Heart left ventricle (tissue), 16 donors: ENCODE data around the gene ARPC5. TPM values are rescaled to one million over a fixed set of nuclear protein-coding genes. Genes with fewer than 3 reads are reported as not detected.

Source experiments
- ATAC-seq, 4 donors: fragments of 200-7000 bp; cut with Tn5 transposase; one replicate each; pipeline ENCODE4 v1.9.1; 2020 to 2022; ENCODE audit warnings: moderate library complexity in 4 of 4, mild to moderate bottlenecking in 3 of 4, moderate number of reproducible peaks in 1 of 4
- DNase-seq, 5 donors: peaks; one replicate each; pipeline ENCODE4 v3.0.0-alpha.2; 2020
- H3K27ac ChIP-seq, 12 donors: fragments of 200-600 bp; sonication (generic) in 4 of 12; one replicate each; pipeline versions ENCODE4 v1.5.0 to v1.8.0; 2016 to 2022; ENCODE audit warnings: mild to moderate bottlenecking in 2 of 12
- H3K27me3 ChIP-seq, 9 donors: fragments of 200-600 bp; sonication (generic) in 2 of 9; one replicate each; pipeline versions ENCODE4 v1.5.1 to v1.8.0; 2016 to 2022; ENCODE audit warnings: mild to moderate bottlenecking in 3 of 9
- H3K36me3 ChIP-seq, 9 donors: fragments of 200-600 bp; sonication (generic) in 2 of 9; one replicate each; pipeline versions ENCODE4 v1.5.0 to v1.8.0; 2018 to 2022; ENCODE audit warnings: mild to moderate bottlenecking in 2 of 9
- H3K4me1 ChIP-seq, 12 donors: fragments of 200-600 bp; sonication (generic) in 4 of 12; one replicate each; pipeline versions ENCODE4 v1.5.0 to v1.8.0; 2016 to 2022; ENCODE audit warnings: mild to moderate bottlenecking in 3 of 12
- H3K4me3 ChIP-seq, 12 donors: fragments of 200-600 bp; sonication (generic) in 4 of 12; one replicate each; pipeline versions ENCODE4 v1.5.0 to v1.8.0; 2017 to 2022; ENCODE audit warnings: mild to moderate bottlenecking in 9 of 12, moderate library complexity in 4 of 12
- H3K9me3 ChIP-seq, 12 donors: fragments of 200-600 bp; sonication (generic) in 4 of 12; one replicate each; pipeline versions ENCODE4 v1.5.0 to v1.8.0; 2016 to 2022; ENCODE audit warnings: mild to moderate bottlenecking in 1 of 12
- POLR2A ChIP-seq, 2 donors: fragments of 450-650 bp; IDR thresholded peaks; one replicate each; pipeline ENCODE4 v1.6.1; 2017; ENCODE audit warnings: antibody characterized with exemption in 2 of 2, mild to moderate bottlenecking in 2 of 2, moderate library complexity in 2 of 2
- WGBS, 4 donors: extraction: QIAGEN DNeasy Blood & Tissue Kit in 2 of 4; methylation state at CpG; one replicate each; pipeline versions ENCODE4 v1.1.5 to v1.1.7; 2013 to 2018; 5-methylcytosine and 5-hydroxymethylcytosine counted together
- intact Hi-C, 10 donors: fragments of 100-400 bp; cut with DNase I; formaldehyde crosslinking; loops; one replicate each; pipeline versions ENCODE4 v1.11.1 to v1.14.2; 2022
- polyA plus RNA-seq, 2 donors: library from polyadenylated mRNA; stranded (reverse); fragments of 200-250 nt; gene quantifications; one replicate each; pipeline ENCODE4 v1.2.3, GENCODE V29; 2013
- total RNA-seq, 9 donors: library from RNA; depleted of rRNA in 2 of 9; stranded (reverse); fragments of >200 nt in 2 of 9; fragmentation: NEBNext Ultra II Directional in 3 of 9; extraction: Animal tissue kit (Norgen Biotek cat#: 25700) in 3 of 9; gene quantifications; one replicate each; pipeline versions ENCODE4 v1.1.0 to v1.2.4, GENCODE V29; 2016 to 2023
- TF ChIP-seq, protein P1 (sequence below), 12 donors: fragments of 200-600 bp; sonication (generic) in 4 of 12; IDR thresholded peaks; one replicate each; pipeline versions ENCODE4 v1.5.0 to v1.8.0; 2018 to 2022; ENCODE audit warnings: antibody characterized with exemption in 12 of 12, mild to moderate bottlenecking in 5 of 12
- donor health status: ischemic (EF 13 %, LVEDD 7.1; RV severe dilation, severe dysfunction).
- donor health status: healthy with polysubstance abuse.
- donor health status: DM: no; HTN: yes; CAD: no.
- donor health status: DM: no; HTN: no; CAD: no.
- donor health status: ischemic (EF 25% LVEDD 6.9; RV normal size, moderate dysfunction).
- donor health status: ischemic (EF 25% LVEDD 5.7; RV mildly dilated, moderate dysfunction).
- donor health status: healthy.
- donor health status: DM: yes; HTN: yes; CAD: no.
- donor health status: ischemic (EF 35%, LVEDD 5.7; RV mildly dilated, moderate dysfunction).
- donor health status: nonischemic (EF 11% LVEDD 7.7; RV severe dilation, severe dysfunction).
- donor health status: DM: yes; HTN: yes; CAD: no.
- donor health status: PGD.
- donor health status: ischemic (EF 29% LVEDD 5.4; RV normal size, mild dysfunction).
- donor health status: nonischemic (EF 23%, LVEDD 6.1; RV moderate dilation, normal function).

Gene ARPC5
- total and polyA plus RNA-seq, 11 donors = 24.6 to 105 (median 31.3) TPM

DNA sequence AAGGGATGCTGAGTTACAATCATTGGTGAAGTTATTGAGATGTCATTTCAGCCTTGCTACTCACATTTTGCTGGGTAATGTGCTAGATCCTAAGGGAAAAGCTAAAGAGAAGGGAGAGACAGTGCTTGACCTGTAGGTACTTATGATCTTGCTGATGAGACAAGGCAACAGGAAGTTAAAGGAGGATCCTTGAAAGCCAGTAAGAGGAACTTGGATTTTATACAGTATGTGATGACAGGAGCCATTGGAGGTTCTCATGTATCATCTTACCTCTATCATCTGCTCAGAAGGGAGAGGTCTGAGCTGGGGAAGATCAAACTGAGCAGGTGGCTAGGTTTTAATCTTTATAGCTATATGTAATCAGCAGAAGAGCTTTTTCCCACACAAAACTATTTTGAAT, 11.2 kb upstream of the ARPC5 start:
- peak overlapping the region in 1 of 12 donors; percentile 4 for H3K27ac ChIP-seq
- TF ChIP-seq, protein P1, sequence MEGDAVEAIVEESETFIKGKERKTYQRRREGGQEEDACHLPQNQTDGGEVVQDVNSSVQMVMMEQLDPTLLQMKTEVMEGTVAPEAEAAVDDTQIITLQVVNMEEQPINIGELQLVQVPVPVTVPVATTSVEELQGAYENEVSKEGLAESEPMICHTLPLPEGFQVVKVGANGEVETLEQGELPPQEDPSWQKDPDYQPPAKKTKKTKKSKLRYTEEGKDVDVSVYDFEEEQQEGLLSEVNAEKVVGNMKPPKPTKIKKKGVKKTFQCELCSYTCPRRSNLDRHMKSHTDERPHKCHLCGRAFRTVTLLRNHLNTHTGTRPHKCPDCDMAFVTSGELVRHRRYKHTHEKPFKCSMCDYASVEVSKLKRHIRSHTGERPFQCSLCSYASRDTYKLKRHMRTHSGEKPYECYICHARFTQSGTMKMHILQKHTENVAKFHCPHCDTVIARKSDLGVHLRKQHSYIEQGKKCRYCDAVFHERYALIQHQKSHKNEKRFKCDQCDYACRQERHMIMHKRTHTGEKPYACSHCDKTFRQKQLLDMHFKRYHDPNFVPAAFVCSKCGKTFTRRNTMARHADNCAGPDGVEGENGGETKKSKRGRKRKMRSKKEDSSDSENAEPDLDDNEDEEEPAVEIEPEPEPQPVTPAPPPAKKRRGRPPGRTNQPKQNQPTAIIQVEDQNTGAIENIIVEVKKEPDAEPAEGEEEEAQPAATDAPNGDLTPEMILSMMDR (IDR thresholded peaks at IDR 0.05) = no peak
- TF ChIP-seq POLR2A (IDR thresholded peaks at IDR 0.05) = no peak
- H3K4me1 ChIP-seq = peaks cover 0 to 32% (median 11%) of the 10 kb centered on the region in 12 donors
- no peaks in the 10 kb centered on the region for H3K9me3 ChIP-seq
- DNase-seq = no peak
- ATAC-seq = peak in 1 of 4 donors; percentile 22
- no peak overlapping the region for H3K4me3 ChIP-seq
- H3K36me3 ChIP-seq = no peaks in the 10 kb centered on the region
- intact Hi-C loops = no loop called here
- no peaks in the 10 kb centered on the region for H3K27me3 ChIP-seq

DNA sequence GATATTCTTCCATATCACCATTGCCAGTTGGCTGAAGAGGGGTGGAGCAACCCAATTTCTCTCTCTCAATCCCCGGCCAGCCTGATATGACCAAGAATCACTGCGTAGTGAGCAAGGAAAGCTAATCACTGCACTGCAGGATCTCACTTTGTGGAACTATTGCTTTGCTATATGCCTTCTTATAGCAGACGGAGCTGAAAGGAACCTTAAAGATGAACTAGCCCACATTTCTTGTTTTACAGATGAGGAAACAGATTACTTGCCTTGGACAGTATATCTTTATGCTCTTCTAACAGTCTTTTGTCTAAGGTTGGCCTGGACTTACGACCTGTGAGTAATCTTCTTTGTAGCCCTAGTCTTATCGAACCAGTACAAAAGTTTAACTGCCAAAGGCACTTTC, 9.9 kb upstream of the ARPC5 start:
- no peak for ATAC-seq
- Histone ChIP-seq H3K4me3 (no peak overlapping the region), H3K36me3 (no peaks in the 10 kb centered on the region), H3K27me3 (no peaks in the 10 kb centered on the region), H3K27ac (peak overlapping the region in 4 of 12 donors; percentile 8 to 24 (median 14)), H3K4me1 (peaks cover 0 to 21% (median 9%) of the 10 kb centered on the region in 12 donors), H3K9me3 (no peaks in the 10 kb centered on the region)
- WGBS, 4 donors = 77 to 87% (median 84%) methylated on average over 5 of the region's 5 CpGs
- no peak for DNase-seq
- TF ChIP-seq, protein P1 (IDR thresholded peaks at IDR 0.05) = no peak
- TF ChIP-seq POLR2A (IDR thresholded peaks at IDR 0.05) = no peak
- intact Hi-C loops = no loop called here

DNA sequence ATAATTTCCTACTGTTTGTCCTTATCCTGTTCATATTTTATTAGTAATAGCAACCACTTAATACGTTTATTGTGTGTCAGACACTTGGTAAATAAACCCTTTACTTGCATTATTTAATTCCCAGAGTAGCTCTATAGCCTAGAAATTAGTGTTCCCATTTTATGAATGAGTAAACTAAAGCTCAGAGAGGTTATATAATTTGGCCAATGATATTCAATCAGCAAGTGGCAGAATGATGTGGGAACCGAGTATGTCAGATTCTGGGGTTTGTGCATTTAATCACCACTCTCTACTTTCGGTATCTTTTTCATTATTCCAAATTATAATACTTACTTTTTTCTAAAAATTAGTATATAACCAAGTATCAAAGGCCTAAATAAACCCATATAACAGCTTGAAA, 6.6 kb upstream of the ARPC5 start:
- DNase-seq (no peak), ATAC-seq (no peak)
- intact Hi-C loops = no loop called here
- H3K4me3 ChIP-seq = no peak overlapping the region
- TF ChIP-seq POLR2A (IDR thresholded peaks at IDR 0.05) = no peak
- TF ChIP-seq, protein P1 (IDR thresholded peaks at IDR 0.05) = no peak
- H3K4me1 ChIP-seq = peaks cover 0 to 14% (median 5%) of the 10 kb centered on the region in 12 donors
- no peaks in the 10 kb centered on the region for H3K27me3 ChIP-seq
- no peaks in the 10 kb centered on the region for H3K36me3 ChIP-seq
- no peaks in the 10 kb centered on the region for H3K9me3 ChIP-seq
- H3K27ac ChIP-seq = no peak overlapping the region
- 85 to 94% (median 87%) methylated on average over 3 of the region's 3 CpGs for WGBS, 4 donors

DNA sequence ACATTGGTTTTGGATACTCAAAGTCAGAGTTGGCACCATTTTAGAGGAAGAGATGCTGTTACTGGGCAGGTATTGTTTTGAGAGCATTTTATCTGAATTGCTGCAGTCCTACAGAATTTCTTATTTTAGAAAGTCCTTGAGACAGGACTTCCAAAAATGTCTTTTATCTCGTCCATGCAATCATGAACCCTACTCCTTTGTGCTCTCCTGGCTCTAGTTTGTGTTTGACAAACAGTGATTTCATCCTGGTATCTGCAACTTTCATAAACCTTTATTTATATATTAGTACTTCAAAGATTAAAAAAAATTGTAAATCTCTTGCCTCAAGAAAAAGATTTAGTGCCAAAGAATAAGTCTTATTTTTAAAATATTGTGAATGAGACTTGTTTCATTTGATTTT, 4.6 kb upstream of the ARPC5 start:
- Histone ChIP-seq H3K27ac (peak overlapping the region; percentile 32 to 92 (median 72)), H3K4me3 (peak overlapping the region in 9 of 12 donors; percentile 1 to 41 (median 21)), H3K9me3 (no peaks in the 10 kb centered on the region), H3K36me3 (no peaks in the 10 kb centered on the region), H3K4me1 (peaks cover 0 to 14% (median 2%) of the 10 kb centered on the region in 12 donors), H3K27me3 (no peaks in the 10 kb centered on the region)
- no peak for TF ChIP-seq POLR2A (IDR thresholded peaks at IDR 0.05)
- TF ChIP-seq, protein P1 (IDR thresholded peaks at IDR 0.05) = no peak
- DNase-seq = no peak
- 22 to 32% (median 23%) methylated on average over 1 of the region's 1 CpG for WGBS, 4 donors
- intact Hi-C loops = no loop called here
- ATAC-seq = no peak
